DMS53 (cell line): ENCODE results near the gene CARD14.

Experiments
- DNase-seq: peaks from one replicate; lab custom pipeline; 2025; lab: John Stamatoyannopoulos, UW

CARD14 gene

GRCh38 chr17:80169784-80170500 lies at the start of gene CARD14:
TSS of gene CARD14 (plus strand) at chr17:80170030. CDS start at chr17:80181439, 11,409 bp downstream.
- peak; percentile 95 for DNase-seq

GRCh38 chr17:80122026-80122575 lies 47.7 kb upstream of the CARD14 start:
- no peak for DNase-seq

GRCh38 chr17:80122926-80123505 lies 46.8 kb upstream of the CARD14 start:
- no peak for DNase-seq

- DNase-seq: peak; percentile 23
Observed at GRCh38 chr17:80123791-80124190, 46.0 kb upstream of the CARD14 start.

- peak; percentile 74 for DNase-seq
Observed at GRCh38 chr17:80124351-80124981, 45.4 kb upstream of the CARD14 start.

- DNase-seq: no peak
Observed at GRCh38 chr17:80125656-80126448, 44.0 kb upstream of the CARD14 start.

- DNase-seq: no peak
Observed at GRCh38 chr17:80126449-80126715, 43.4 kb upstream of the CARD14 start.

GRCh38 chr17:80129006-80129565 lies 40.7 kb upstream of the CARD14 start:
- no peak for DNase-seq

GRCh38 chr17:80130992-80131391 lies 38.8 kb upstream of the CARD14 start:
- no peak for DNase-seq

GRCh38 chr17:80132906-80133625 lies 36.8 kb upstream of the CARD14 start:
- no peak for DNase-seq

GRCh38 chr17:80133626-80133970 lies 36.2 kb upstream of the CARD14 start:
- no peak for DNase-seq

GRCh38 chr17:80137131-80137530 lies 32.7 kb upstream of the CARD14 start:
- no peak for DNase-seq

GRCh38 chr17:80138856-80139426 lies 30.9 kb upstream of the CARD14 start:
- no peak for DNase-seq

GRCh38 chr17:80141463-80142165 lies 28.2 kb upstream of the CARD14 start:
- DNase-seq: no peak

GRCh38 chr17:80142929-80143328 lies 26.9 kb upstream of the CARD14 start:
- DNase-seq: no peak

- peak; percentile 25 for DNase-seq
Observed at GRCh38 chr17:80145076-80146075, 24.5 kb upstream of the CARD14 start.

GRCh38 chr17:80146121-80147034 lies 23.5 kb upstream of the CARD14 start:
- peak; percentile 50 for DNase-seq
